ENCODE data around the gene PHF21B.

PHF21B gene

DNA sequence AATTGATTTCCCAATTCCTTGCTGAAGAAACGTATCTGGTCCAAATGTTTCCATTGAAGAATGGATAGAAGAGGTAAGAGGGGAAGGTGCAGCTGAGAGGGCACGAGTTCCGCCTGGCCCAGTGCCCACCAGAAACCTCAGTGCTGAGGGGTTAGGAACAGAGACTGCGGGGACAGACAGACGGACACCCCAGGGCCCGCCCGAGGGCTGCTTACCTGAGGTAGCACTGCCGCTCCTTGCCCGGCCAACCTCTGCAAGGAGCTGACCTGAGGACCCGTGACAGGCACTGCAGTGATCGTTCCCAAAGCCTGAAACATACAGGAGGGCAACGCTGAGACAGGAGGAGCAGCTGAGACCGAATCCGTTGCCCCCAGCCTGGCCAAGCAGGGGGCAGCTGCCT is 89.6 kb downstream of the PHF21B start:
- no peak for TF ChIP-seq ZFX (IDR thresholded peaks at IDR 0.05; ENCODE audit: borderline replicate concordance)
- TF ChIP-seq, protein P1, sequence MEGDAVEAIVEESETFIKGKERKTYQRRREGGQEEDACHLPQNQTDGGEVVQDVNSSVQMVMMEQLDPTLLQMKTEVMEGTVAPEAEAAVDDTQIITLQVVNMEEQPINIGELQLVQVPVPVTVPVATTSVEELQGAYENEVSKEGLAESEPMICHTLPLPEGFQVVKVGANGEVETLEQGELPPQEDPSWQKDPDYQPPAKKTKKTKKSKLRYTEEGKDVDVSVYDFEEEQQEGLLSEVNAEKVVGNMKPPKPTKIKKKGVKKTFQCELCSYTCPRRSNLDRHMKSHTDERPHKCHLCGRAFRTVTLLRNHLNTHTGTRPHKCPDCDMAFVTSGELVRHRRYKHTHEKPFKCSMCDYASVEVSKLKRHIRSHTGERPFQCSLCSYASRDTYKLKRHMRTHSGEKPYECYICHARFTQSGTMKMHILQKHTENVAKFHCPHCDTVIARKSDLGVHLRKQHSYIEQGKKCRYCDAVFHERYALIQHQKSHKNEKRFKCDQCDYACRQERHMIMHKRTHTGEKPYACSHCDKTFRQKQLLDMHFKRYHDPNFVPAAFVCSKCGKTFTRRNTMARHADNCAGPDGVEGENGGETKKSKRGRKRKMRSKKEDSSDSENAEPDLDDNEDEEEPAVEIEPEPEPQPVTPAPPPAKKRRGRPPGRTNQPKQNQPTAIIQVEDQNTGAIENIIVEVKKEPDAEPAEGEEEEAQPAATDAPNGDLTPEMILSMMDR (IDR thresholded peaks at IDR 0.05) = no peak
- no peak overlapping the region for H3K27ac ChIP-seq

DNA sequence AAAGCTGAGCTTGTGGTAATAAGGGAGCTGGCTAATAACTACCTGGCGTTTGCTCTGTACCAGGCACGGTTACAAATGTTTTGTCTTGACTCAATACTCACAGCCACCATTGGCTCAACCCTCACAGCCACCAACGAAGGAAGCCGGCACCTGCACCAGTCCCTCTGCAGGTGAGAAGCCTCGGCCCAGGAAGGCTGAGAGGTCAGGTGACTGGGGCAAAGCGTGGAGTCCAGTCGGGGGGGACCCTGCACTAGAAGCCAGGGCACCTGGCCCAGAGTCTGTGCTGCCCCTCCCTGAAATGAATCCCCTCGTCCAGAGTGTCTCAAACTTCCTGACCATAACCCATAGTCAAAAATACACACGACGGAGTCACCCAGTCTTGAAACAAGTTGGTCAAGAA is 90.1 kb downstream of the PHF21B start:
- H3K27ac ChIP-seq = no peak overlapping the region
- no peak for TF ChIP-seq ZFX (IDR thresholded peaks at IDR 0.05; ENCODE audit: borderline replicate concordance)
- TF ChIP-seq, protein P1 (IDR thresholded peaks at IDR 0.05) = no peak

DNA sequence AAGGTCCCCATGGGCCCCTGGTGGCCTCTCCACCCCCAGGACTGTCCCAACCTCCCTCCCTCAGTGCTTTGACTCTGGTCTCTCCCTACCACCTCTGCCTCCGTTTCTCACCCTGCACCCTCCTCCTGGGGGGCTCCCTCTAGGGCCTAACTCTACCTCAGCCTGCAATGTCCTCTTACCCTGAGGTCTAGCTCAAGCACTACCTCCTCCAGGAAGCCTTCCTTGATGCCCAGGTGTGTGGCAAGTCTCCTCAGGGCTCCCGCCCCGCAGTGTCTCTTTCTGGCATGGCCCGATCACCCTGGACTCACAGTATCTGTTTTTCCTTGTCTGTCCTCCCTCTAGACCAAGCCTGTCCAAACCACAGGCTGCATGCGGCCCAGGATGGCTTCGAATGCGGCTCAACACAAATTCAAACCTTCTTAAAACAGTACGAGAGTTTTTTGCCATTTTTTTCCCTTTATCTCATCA is 90.8 kb downstream of the PHF21B start:
- no peak overlapping the region for H3K27ac ChIP-seq
- no peak for TF ChIP-seq ZFX (IDR thresholded peaks at IDR 0.05; ENCODE audit: borderline replicate concordance)
- TF ChIP-seq, protein P1 (IDR thresholded peaks at IDR 0.05) = no peak

GRCh38 chr22:44918166-44918924 is 91.5 kb downstream of the PHF21B start:
- no peak overlapping the region for H3K27ac ChIP-seq
- TF ChIP-seq ZFX (IDR thresholded peaks at IDR 0.05; ENCODE audit: borderline replicate concordance) = no peak
- TF ChIP-seq, protein P1 (IDR thresholded peaks at IDR 0.05) = no peak

DNA sequence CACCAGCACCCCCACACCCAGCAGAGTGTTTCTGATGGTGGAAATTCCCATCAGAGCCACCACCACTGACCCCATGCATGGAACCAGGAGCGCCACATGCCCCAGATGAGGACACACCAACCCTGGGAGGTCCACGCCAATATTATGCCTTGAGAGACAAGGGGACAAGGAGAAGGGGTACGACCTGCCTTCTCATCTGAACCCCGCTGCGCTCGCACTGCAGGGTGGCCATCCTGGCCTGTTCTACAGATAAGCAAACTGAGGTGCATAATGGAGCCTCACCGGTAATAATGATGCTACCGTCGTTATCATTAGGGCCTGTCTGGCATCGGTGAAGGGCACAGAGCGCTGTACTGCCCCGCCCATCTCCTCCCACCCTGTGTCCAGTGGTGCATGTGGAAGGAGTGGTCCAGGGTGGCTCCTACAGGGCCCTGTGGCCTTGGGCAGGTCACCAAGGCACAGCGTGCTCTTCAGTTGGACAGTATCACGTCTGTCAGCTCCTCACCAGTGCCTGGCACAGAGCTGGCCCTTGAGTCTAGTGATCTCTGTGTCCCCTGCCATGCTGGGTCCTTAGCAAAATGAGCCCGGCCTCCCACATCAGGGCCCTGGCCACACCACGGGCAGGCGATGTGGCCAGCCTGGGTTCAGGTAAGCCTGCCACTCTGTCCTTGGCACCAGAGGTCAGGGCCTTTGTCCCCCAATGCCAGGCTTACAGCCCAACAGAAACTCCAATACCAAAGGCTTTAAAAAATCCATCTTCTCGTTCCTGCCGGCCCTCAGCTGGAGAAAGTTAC is 92.2 kb downstream of the PHF21B start:
- TF ChIP-seq, protein P1 (IDR thresholded peaks at IDR 0.05) = no peak
- TF ChIP-seq ZFX (IDR thresholded peaks at IDR 0.05; ENCODE audit: borderline replicate concordance) = no peak

GRCh38 chr22:44916281-44917231 is 93.2 kb downstream of the PHF21B start:
- H3K27ac ChIP-seq = no peak overlapping the region
- TF ChIP-seq, protein P1 (IDR thresholded peaks at IDR 0.05) = no peak
- TF ChIP-seq ZFX (IDR thresholded peaks at IDR 0.05; ENCODE audit: borderline replicate concordance) = no peak

More for the DNA sequence above, 92.2 kb downstream of the PHF21B start:
- no peak overlapping the region for H3K27ac ChIP-seq
